RPMI7951 (cell line): ENCODE results near the gene EVX2. TPM values are rescaled to one million over a fixed set of nuclear protein-coding genes. Genes with fewer than 3 reads are reported as not detected.

Experiments used
- DNase-seq: peaks from one replicate; pipeline ENCODE4 v3.0.0-alpha.2; 2012; ENCODE audit warnings: low read depth
- total RNA-seq: library from RNA; depleted of rRNA; stranded (reverse); fragments of >200 nt; shearing (Covaris generic); gene quantifications from 2 replicates; pipeline ENCODE4 v1.2.3, GENCODE V29; 2014

EVX2 gene
- total RNA-seq, 1 experiment from 2014 or later = not detected

DNA sequence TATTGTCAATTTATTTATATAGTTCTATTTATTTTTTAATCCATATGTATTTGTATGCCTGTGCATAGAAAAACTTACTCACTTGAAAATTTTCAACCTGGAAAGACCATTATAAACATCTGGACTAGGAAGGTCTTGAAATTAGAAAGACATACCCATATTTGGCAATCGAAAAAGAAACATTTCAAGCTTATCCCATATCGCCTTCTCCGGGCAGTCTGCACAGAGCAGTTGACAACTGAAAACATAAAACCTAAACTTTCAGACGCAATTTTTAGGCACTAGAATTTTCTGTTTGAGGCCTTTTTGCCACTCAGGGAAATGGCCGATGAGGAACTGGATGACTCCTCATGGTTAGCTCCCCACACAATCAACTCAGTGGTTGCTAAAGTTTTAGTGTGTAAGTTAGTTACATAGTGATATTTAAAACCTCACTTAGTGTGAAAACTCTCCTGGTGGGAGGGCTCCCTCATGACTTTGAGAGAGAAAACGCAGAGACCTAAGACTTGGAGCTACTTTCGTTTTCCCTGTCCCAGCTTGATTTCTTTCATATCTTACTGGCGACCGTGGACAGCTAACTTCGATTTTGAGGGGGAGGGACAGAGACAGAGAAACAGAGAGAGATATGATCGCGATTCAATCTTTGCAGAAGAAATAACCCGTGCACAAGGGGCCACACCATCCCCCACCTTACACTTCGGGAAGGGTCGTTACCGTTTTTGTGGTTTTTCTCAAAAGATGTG lies 12.7 kb upstream of the EVX2 start:
- DNase-seq = peak; percentile 69

DNA sequence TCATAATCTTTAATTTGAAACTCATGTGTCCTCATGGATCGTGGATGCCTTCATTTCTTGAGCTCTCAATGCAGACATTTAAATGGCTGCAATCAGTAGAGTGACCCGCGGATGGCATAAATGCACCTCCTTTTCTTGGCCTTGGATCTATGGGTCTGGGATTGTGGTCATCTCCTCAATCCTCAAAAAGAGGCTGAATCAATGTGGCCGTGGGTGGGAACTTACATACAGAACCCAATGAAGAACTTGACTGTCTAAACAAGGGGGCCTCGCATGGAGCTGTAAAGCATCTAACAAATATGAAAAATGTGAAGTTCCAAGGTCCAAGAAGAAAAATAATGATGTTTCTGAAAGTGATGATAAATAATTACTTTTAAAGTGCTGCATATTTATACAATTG lies 11.7 kb upstream of the EVX2 start:
- no peak for DNase-seq

DNA sequence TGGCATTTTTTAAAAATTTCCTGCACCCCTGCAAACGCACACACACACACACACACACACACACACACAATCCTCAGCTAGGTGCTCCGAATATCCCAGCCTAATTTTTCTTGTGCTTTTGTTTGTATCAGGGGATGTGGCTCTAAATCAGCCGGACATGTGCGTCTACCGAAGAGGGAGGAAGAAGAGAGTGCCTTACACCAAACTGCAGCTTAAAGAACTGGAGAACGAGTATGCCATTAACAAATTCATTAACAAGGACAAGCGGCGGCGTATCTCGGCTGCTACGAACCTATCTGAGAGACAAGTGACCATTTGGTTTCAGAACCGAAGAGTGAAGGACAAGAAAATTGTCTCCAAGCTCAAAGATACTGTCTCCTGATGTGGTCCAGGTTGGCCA lies 10.6 kb upstream of the EVX2 start:
- no peak for DNase-seq

DNA sequence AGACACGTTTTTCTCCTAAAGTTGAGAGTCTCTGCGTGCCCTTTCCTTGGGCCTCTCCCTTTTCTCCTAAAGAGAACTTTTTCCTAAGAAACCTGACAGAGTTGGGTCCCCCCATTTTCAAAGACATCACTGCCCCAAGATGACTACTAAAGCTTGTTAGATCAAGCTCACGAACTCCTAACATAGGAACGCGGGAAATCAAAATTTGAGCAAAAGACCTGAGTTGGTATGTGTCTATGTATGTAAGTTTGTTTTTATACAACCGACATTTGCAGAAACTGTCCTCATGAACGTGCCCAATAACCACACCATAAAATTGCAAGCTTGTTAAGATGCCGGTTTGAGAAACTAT lies 10.1 kb upstream of the EVX2 start:
- no peak for DNase-seq

DNA sequence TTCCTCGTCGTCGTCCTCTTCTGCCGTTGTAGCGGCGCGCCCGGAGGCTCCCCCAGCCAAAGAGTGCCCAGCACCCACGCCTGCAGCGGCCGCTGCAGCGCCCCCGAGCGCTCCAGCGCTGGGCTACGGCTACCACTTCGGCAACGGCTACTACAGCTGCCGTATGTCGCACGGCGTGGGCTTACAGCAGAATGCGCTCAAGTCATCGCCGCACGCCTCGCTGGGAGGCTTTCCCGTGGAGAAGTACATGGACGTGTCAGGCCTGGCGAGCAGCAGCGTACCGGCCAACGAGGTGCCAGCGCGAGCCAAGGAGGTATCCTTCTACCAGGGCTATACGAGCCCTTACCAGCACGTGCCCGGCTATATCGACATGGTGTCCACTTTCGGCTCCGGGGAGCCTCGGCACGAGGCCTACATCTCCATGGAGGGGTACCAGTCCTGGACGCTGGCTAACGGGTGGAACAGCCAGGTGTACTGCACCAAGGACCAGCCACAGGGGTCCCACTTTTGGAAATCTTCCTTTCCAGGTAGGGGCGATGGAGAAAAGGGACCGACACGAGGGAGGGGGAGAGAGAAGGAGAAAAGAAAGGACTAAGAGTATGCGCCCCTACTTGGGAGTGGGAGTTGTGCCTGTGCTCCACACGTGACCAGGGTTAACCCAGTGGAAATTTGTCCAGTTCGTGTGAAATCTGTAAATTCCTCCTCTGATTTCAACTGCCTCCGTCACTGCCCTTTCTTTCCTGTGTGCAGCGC lies 9.6 kb upstream of the EVX2 start:
- peak; percentile 48 for DNase-seq

DNA sequence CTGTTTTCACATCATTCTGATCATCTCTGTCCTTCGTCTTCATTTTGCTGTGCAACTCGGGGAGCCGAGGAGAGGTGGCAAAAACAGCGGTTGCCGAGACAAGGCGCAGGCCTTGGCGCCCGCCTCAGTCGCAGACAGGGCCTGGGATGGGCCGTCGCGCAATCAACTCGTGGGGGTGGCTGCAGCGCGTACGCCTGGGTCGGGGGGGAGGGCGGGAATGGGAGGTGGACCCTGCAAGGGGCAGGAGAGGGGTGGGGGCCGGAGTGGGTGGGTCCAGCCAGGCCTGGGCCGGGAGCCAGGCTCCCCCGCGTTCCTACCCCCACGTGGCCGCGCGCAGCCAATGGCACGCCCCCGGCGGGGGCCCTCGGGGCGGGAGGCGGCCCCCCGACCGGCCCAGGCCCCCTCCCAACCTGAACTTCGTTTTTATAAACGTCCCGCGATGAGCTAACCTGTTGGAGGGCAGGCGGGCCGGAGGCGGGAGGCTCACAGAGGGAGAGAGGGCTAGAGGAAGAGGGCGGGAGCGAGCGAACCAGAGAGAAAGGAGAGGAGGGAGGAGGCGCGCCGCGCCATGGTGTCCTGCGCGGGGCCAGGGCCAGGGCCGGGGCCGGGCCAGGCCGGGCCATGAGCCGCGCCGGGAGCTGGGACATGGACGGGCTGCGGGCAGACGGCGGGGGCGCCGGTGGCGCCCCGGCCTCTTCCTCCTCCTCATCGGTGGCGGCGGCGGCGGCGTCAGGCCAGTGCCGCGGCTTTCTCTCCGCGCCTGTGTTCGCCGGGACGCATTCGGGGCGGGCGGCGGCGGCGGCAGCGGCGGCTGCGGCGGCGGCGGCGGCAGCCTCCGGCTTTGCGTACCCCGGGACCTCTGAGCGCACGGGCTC lies 8.7 kb upstream of the EVX2 start, which contains the start of gene HOXD13:
Gene HOXD13 (plus strand): TSS at position 452 of the 875 bp plus-strand sequence. CDS start 170 bp downstream, at position 622.
- peak; percentile 40 for DNase-seq

DNA sequence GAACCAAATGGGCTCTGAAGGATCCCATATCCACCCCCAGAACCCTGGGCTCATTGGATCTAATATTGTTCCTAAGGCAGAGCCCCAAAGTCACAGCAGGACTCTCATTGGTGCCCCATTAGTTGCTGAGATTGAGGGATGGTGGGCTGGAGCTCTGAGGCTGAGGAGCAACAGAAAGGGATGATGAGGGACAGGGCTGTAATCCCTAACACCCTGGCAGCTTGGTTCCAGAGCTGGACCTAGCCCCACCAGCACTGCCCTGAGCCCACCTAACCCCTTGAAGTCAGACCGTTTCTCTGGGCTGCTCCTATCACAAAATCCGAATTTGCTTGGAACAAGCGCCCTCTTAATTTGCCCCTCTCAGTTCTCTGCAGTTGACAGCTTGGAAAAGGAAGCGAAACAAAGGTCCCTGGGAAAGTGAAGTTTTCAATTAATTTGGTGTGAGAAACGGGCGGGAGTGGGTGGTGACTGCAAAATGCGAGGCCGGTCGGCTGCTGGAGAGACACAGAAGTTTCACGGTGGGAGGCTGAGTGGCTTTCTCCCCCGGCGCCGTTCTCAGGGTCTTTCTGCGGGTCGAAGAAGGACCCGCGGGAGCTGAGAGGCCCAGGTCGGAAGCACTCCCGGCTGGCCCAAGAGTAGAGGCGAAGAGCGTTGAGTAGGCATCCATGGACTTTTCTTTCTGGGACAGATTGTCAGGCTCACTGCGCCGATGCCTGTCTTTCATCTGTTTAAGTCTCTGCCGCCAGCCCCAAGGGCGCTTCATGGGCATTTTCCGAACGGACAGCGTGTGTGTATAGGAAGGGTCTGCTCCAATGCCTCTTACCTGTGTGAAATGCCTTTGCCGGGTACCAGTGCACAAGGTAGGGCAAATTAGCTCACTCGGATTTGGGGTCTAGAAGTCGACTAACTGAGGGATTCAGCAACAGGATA lies 7.8 kb upstream of the EVX2 start:
- DNase-seq = no peak

DNA sequence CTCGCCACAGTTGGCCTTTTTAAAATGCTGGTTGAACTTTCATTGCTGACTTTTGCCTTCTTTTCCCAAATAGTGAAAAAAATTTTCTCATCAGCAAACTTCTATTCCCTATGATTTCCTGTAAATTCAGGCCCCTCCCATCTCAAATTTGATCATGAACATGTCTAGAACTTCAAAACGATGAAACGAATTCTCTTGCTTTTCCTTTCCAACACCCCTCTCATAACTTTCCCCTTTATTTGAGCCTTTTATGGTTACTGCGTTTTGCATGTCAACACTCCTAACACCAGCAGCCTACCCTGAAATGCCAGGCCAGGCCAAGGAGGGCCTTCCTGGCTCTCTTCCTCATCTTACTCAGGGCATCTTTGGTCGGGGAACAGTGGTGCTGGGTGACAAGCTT lies 7.1 kb upstream of the EVX2 start:
- no peak for DNase-seq

DNA sequence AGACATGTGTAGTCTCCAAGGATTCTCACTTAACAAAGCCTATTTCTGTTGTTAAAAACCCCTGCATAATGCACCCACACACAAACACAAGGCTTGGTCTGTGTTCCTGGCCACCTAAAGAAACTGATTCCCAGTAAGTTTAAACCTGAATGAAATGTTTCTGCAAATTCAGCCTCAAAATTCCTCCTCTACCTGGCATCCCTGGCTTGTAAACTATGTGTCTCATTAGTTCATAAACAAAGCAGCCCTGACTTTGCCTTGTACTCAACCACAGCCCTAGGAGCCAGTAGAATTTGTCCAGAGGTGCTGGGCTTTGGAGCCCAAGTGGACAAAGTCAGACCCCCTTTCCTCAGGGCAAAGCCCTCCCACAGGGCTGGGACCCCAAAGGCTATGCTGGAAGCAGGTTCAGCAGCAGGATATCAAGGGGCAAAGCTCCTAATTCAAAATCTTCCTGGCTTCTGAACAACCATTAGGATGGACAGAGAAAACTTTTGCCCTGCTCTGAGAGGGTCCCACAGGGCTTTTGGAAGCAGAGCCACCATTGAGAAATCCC lies 6.2 kb upstream of the EVX2 start:
- no peak for DNase-seq

DNA sequence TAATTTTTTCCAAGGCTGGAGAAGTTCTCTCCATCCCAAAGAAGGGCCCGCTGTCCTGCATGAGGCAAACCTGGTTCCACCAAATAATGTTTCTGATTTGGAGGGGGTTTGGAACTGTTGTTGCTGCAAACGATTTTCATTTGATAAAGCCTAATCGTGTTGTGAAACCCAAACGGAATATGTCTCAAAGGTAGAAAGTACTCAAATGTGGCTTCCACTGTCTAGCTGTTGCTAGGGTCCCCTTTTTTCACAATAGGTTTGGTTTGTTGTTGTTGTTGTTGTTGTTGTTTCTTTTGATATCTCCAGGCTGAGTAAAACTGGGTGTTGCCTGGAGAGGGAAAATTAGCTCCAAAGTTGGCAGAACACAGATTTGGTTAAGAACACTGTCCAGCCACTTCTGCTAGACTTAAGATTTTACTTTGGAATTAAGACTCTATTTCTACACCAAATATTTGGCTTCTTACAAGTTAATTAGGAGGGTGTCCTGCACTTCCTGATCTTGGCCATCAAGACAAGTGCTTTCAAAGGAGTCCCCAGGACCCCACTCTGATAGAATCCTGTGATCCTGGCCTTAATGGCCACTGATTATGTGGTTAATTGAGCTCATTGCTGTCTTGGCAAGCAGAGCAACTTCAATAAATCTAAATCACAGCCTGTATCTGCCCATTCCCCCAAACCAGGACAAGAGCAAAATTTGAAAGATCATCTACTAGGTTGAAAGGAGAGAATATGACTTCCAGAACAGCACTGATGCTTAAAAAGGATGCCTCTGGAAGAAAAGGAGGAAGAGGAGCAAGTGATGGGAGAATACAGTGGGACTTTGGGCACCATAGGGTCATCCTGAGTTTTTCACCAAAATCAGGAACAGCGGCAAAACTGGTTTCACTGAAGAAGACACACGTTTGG lies 5.4 kb upstream of the EVX2 start:
- no peak for DNase-seq

DNA sequence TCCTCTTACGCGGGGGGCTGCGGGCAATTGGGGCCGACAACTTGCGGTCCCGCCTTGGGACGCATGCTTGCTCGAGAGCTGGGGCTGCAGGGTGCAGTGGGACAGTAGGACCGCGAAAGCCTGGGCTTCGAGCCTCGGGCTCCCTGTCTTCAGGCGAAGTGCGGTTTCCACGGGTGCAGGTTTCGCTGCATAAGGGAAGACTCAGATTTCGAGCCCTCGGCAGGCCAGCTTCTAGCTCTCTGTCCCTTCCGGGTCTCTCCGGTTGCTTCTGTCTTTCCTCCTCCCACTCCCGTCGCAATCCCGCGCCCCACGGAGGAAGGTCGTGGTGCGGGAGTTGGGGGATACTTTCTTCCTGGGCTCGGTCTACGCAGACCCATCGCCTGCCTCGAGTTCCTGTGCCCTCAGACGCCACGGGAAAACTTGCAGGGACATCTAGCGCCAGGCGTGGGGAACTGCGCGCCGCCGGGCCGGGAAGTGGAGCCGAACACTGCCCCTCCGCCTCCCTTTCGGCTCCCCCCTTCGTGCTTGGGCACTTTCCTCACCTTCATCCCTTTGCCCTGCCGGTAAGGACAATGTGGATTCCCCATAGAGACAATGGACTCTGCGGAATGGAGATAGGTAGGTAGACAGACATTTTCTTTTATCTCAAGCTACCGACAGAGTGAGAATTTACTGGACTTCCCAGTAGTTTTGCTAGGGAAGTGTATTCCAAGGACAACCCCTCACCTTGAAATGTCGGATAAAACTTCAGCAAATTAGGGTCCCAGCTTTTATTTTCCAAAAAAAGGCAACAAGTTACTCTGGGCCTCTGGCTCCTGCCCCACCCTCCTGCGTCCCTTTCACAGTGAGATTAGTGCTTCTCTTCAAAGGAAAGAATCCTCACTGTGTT lies 4.5 kb upstream of the EVX2 start:
- peak; percentile 65 for DNase-seq

DNA sequence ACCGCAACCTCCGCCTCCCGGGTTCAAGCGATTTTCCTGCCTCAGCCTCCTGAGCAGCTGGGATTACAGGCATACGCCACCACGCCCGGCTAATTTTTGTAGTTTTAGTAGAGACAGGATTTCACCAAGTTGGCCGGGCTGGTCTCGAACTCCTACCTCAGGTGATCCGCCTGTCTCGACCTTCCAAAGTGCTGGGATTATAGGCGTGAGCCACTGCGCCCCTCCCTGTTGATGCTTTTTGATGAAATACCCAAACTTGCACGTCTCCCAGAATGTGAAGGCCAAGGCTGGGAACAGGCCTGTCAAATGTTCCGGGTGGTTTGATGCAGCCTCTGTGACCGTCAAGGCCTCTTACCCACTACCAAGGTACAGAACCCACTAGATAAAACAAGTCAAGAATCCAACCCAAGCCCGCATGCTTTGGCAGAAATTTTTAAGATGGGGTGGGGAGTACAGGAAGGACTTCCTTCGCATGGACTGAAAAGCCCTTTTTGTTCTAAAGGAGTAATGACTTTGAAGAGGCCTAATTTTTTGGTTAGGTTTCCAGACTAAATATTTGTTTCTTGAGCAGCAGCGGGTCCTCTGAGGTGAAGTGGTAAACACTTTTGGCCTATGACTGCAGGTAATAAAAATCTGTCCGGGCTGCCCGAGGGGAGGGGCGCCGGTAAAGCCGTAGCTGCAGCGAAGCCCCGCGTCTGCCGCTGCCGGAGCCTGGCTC lies 3.7 kb upstream of the EVX2 start:
- DNase-seq = no peak

DNA sequence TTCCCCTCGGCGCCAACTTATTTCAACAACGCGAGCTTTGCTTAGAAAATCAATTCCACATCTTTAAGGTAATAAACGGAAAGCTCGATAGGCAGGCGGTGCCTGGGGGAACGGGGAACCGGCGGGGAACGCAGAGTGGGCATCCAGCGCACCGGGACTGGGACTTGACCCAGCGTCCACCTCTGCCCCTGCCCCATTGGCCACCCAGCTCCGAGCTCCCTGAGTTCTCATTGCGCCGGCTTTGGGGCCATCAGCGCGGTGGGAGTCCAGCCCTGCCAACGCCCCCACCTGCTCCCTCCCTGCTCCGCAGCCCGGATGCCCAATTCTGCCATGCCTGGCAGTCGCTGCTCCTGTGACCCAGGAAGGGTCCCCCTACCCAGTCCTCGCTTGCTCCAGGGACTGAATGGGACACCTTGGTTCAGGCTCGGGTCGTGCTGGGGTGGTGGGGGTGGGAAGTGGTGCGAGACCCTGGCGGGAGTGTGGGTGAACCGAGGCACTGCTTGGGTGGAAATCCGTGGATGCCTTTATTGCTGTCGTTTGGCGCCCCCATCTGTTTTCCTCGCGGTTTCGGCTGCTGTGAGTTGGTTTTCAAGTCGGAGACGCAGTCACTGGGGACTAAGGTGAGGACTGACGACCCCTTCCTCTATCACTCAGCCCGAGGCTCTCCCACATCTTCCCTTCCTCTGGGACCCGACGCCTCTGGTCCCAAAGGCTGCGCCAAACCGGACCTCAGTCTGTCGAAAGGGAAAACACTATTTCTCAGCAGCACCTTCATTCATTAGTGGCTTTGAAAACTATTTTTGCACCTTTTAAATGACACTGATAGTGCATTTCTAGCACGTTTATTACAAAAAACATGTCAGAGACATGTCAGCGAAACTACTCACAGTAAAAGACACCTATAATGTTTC lies 2.4 kb upstream of the EVX2 start:
- DNase-seq = peak; percentile 30

DNA sequence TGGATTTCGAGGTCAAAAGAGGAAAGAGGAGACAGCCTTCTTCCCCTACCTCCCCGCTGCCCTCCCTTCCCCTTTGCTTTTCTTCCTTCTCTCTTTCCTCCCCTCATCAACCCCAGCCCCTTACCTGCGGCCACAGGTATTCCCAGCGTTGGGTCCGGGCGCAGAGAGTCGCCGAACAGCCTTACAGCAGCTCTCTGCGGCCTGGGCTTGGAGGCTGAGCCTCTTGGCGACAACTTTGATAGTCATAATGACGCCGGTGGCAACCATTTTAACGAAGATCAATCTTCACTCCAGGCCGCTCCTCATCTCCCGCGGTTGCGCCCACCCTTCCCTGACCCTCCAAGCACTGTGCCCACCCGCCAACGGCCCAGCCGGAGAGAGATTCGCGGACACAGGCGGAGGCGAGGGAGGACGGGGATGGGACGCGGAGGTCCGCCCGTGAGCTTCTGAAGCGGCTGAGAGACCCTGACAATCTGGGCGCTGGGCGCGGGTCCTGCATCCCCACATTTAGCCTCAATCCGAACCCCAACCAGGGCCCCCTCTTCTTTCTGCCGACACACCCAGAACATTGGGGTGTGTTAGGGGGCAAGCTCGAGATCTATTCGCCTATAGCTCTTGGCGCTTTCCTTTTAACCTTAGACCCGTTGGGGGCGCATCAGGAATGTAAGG lies 1.5 kb upstream of the EVX2 start:
- no peak for DNase-seq

DNA sequence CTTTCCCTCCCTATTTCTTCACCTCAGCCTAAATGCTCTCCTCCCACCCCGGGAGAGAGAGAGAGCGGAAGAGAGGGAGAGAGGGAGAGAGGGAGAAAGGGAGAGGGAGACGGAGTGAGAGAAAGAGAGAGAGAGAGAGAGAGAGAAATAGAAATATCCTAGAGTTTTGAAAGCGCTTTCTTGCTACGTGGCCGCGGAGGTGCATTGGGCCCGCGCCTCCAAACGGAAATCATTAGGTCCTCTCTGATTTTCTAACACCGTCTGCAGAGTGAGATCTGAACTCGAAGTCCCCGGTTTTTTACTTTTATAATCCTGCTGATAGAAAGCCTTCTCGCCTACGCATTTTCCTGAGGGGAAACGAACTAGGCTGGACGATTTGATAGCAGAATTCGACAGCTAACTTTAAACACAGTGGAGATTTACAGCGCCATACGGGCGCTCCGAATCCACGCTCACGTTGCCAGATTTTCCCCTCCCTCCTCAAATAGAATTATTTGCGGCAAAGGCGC lies 903 bp upstream of the EVX2 start:
- no peak for DNase-seq
